ENCODE data around the gene SLCO4A1. TPM values are rescaled to one million over a fixed set of nuclear protein-coding genes. Genes with fewer than 3 reads are reported as not detected.
A peak's percentile ranks its signal among the peaks of the same experiment; 100 is the strongest.

The SLCO4A1 gene
- total and polyA plus RNA-seq, 9 of the 15 experiments (the other 6 are each of a cell fraction or from before 2014, with no cell fraction given), result 1.6 to 21.9 (median 12.8) TPM

DNA sequence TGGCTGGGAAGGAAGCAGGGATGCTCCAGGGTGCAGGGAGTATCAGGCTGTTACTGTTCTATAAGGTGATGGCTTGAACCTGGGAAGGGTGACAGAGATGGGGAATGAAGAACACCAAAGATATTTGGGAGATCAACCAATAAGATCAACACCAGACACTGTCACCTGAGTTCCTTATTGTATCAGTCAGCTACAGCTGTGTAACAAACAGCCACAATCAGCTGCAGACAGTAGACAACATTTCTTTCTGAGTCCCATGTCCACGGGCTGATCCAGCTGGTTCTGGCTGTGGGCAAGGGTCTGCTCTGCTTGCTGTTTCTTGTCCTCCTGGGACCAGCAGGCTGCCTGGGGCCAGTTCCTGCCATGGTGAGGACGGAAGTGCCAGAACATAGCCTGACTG lies 31.3 kb upstream of the SLCO4A1 start:
- no TSS peak for BruUV-seq (replicated peaks)
- no peaks in the 10 kb centered on the region for H3K36me3 ChIP-seq (ENCODE audit: control insufficient read depth, insufficient read depth, low read length)
- CTCF ChIA-PET (ENCODE audit: low intra/inter-chr PET ratio), result no interaction called here
- no peak for FAIRE-seq
- no peak overlapping the region for H3K4me3 ChIP-seq
- TF ChIP-seq USF1 (CRISPR knock-in tag; IDR thresholded peaks at IDR 0.05), result no peak
- peak; percentile 77 for TF ChIP-seq BCOR (IDR thresholded peaks at IDR 0.05)
- TF ChIP-seq SMARCE1 (IDR thresholded peaks at IDR 0.05), result no peak
- TF ChIP-seq, protein P1, sequence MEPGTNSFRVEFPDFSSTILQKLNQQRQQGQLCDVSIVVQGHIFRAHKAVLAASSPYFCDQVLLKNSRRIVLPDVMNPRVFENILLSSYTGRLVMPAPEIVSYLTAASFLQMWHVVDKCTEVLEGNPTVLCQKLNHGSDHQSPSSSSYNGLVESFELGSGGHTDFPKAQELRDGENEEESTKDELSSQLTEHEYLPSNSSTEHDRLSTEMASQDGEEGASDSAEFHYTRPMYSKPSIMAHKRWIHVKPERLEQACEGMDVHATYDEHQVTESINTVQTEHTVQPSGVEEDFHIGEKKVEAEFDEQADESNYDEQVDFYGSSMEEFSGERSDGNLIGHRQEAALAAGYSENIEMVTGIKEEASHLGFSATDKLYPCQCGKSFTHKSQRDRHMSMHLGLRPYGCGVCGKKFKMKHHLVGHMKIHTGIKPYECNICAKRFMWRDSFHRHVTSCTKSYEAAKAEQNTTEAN (CRISPR knock-in tag; IDR thresholded peaks at IDR 0.05), result no peak
- no peak for TF ChIP-seq C11orf30 (IDR thresholded peaks at IDR 0.05; ENCODE audit: low read depth)
- no peak for TF ChIP-seq ZNF165 (CRISPR knock-in tag; IDR thresholded peaks at IDR 0.05; ENCODE audit: borderline replicate concordance)
- TF ChIP-seq CBX3 (IDR thresholded peaks at IDR 0.05; ENCODE audit: borderline replicate concordance in 1 of 2, low read length in 2 of 2), result 0 out of 3 replicates have a peak, but pooled peaks of 1 of the 2 experiments have one; percentile 29
- TF ChIP-seq KDM1A (IDR thresholded peaks at IDR 0.05), result peak; percentile 35 to 45; a peak in 2 of 4 replicates
- no peak for TF ChIP-seq PCBP2 (IDR thresholded peaks at IDR 0.05; ENCODE audit: low read depth, low read length, poor library complexity, severe bottlenecking)
- no peak for TF ChIP-seq PHB (CRISPR knock-in tag; IDR thresholded peaks at IDR 0.05)
- H4K20me1 ChIP-seq (replicated peaks; ENCODE audit: control insufficient read depth, insufficient read depth, low read length), result peaks cover 10% of the 10 kb centered on the region; the same call in 1 of the 2 replicates
- H3K79me2 ChIP-seq (ENCODE audit: control insufficient read depth, insufficient read depth, low read length), result no peaks in the 10 kb centered on the region
- peaks cover 0 to 30% of the 10 kb centered on the region in 2 experiments; a peak in 2 of 5 replicates for H3K4me1 ChIP-seq (replicated peaks in 1 of 2; ENCODE audit: control insufficient read depth in 2 of 2, insufficient read depth in 2 of 2, low read length in 2 of 2)
- intact Hi-C loops (cut with micrococcal nuclease), result no loop called here
- no peak overlapping the region for H2AFZ ChIP-seq (ENCODE audit: low read depth, low read length)
- peaks cover 9% of the 10 kb centered on the region for H3K9me3 ChIP-seq (replicated peaks; ENCODE audit: control insufficient read depth, insufficient read depth, low read depth, low read length)
- in situ Hi-C loops (cut with MboI), result loop anchor here (5.0 to 10.0 kb wide), 3 partner anchors 109 to 306 kb away; partner anchors contain the start of gene ADRM1
- H3K27me3 ChIP-seq (ENCODE audit: control insufficient read depth in 2 of 2, insufficient read depth in 2 of 2, low read length in 2 of 2), result peaks cover 42 to 73% of the 10 kb centered on the region in 2 experiments
- no peak overlapping the region for H3K27ac ChIP-seq (ENCODE audit: extremely low read depth, low read depth, low read length)
- POLR2A ChIA-PET, result interaction anchor here (0.6 to 2.6 kb wide), 3 partner anchors 10 to 458 kb away, joined by 3 to 11 read pairs (median 3); no protein-coding TSS in a partner anchor
- WGBS (ENCODE audit: insufficient coverage, low coverage, missing lambda C conversion rate), result 10% methylated on average over 2 of the region's 2 CpGs
- no peaks in the 10 kb centered on the region for H3K9me1 ChIP-seq (ENCODE audit: control insufficient read depth, insufficient read depth, low read length)
- no peak for ATAC-seq
- no peak overlapping the region for H3K9ac ChIP-seq (ENCODE audit: insufficient read depth in 1 of 2, low read depth in 2 of 2, low read length in 2 of 2)
- H3K4me2 ChIP-seq (ENCODE audit: insufficient read depth, low read length), result no peak overlapping the region
- DNase-seq (ENCODE audit: extremely low read depth in 1 of 4, low spot score in 3 of 4), result no peak

Data from K562 (cell line).